ENCODE results near the gene GABRR2. TPM values are rescaled to one million over a fixed set of nuclear protein-coding genes. Genes with fewer than 3 reads are reported as not detected.

GABRR2 gene
- total and polyA plus RNA-seq, 2 experiments from 2014 or later = 0.87 to 0.94 TPM

DNA sequence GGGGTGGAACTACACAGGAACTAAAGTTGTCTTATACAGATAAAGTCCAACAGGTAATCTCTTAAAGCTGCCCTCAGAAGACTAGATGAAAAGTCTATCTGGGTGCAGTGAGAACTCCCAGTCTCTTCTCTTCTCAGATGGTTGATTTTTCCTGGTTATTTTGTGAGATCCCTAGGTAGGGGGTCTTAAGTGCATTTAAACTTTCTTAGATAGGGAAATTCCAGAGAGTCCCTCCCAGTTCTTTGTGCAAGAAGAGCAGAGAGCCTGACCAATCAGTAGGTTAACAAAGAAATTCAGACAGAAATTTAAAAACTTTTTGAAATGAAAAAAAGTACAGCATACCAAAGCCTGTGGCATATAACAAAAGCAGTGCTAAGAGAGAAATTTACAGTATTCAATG is 2.0 kb upstream of the GABRR2 start:
- DNase-seq (ENCODE audit: low spot score) = no peak
- TF ChIP-seq EZH2phosphoT487 (IDR thresholded peaks at IDR 0.05; ENCODE audit: low read depth, severe bottlenecking, unreplicated experiment) = no peak
- TF ChIP-seq, protein P1, sequence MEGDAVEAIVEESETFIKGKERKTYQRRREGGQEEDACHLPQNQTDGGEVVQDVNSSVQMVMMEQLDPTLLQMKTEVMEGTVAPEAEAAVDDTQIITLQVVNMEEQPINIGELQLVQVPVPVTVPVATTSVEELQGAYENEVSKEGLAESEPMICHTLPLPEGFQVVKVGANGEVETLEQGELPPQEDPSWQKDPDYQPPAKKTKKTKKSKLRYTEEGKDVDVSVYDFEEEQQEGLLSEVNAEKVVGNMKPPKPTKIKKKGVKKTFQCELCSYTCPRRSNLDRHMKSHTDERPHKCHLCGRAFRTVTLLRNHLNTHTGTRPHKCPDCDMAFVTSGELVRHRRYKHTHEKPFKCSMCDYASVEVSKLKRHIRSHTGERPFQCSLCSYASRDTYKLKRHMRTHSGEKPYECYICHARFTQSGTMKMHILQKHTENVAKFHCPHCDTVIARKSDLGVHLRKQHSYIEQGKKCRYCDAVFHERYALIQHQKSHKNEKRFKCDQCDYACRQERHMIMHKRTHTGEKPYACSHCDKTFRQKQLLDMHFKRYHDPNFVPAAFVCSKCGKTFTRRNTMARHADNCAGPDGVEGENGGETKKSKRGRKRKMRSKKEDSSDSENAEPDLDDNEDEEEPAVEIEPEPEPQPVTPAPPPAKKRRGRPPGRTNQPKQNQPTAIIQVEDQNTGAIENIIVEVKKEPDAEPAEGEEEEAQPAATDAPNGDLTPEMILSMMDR (IDR thresholded peaks at IDR 0.05; ENCODE audit: poor library complexity) = no peak
- TF ChIP-seq EZH2 (IDR thresholded peaks at IDR 0.05; ENCODE audit: borderline replicate concordance) = no peak

DNA sequence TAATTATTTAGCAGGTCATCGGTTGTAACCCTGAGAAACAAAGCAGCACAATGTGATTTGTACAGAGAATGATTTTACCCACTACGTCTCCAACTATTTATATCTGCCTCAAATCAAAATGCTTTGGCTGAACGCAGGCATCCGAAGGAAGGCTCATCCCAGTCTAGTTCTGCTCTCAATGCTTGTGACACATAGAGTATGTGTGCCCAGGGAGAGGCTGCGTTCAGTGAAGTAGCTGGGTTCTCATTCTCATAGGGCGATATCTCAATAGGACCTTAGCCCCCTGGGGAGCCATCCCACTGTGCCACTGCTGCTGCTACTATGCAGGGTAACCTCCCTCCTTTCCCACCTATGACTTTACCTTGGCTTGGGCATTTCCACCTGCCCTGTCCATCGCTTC is 407 bp downstream of the GABRR2 start:
- no peaks in the 10 kb centered on the region for H3K9me2 ChIP-seq (replicated peaks; ENCODE audit: insufficient read depth)
- H2AFZ ChIP-seq = no peak overlapping the region
- H3K36me3 ChIP-seq (replicated peaks; ENCODE audit: insufficient read depth, low read depth) = no peaks in the 10 kb centered on the region
- no peaks in the 10 kb centered on the region for H3K27me3 ChIP-seq
- H3K4me2 ChIP-seq = no peak overlapping the region
- 95% methylated on average over 7 of the region's 7 CpGs for WGBS (ENCODE audit: low lambda C conversion rate, missing lambda C conversion rate)
- no peak overlapping the region for H3K27ac ChIP-seq
- TF ChIP-seq EZH2 (IDR thresholded peaks at IDR 0.05; ENCODE audit: borderline replicate concordance) (no peak), EZH2phosphoT487 (IDR thresholded peaks at IDR 0.05; ENCODE audit: low read depth, severe bottlenecking, unreplicated experiment) (no peak)
- TF ChIP-seq, protein P1 (IDR thresholded peaks at IDR 0.05; ENCODE audit: poor library complexity) = no peak
- no peak for DNase-seq (ENCODE audit: low spot score)
- H3K79me2 ChIP-seq = peaks cover 6% of the 10 kb centered on the region
- H3K4me1 ChIP-seq (ENCODE audit: insufficient read depth) = peaks cover 27% of the 10 kb centered on the region
- no peaks in the 10 kb centered on the region for H4K20me1 ChIP-seq (ENCODE audit: insufficient read depth, poor library complexity, severe bottlenecking)
- no peaks in the 10 kb centered on the region for H3K9me3 ChIP-seq (ENCODE audit: low read depth)
- no peak overlapping the region for H3K4me3 ChIP-seq

More for the DNA sequence above, 2.0 kb upstream of the GABRR2 start:
- Histone ChIP-seq H3K9me3 (ENCODE audit: low read depth) (no peaks in the 10 kb centered on the region), H3K4me3 (no peak overlapping the region), H3K27ac (no peak overlapping the region), H2AFZ (no peak overlapping the region), H3K9me2 (replicated peaks; ENCODE audit: insufficient read depth) (no peaks in the 10 kb centered on the region), H4K20me1 (ENCODE audit: insufficient read depth, poor library complexity, severe bottlenecking) (no peaks in the 10 kb centered on the region), H3K27me3 (no peaks in the 10 kb centered on the region), H3K79me2 (peaks cover 6% of the 10 kb centered on the region), H3K4me2 (no peak overlapping the region), H3K4me1 (ENCODE audit: insufficient read depth) (peaks cover 13% of the 10 kb centered on the region), H3K36me3 (replicated peaks; ENCODE audit: insufficient read depth, low read depth) (no peaks in the 10 kb centered on the region)

- Histone ChIP-seq H3K36me3 (replicated peaks; ENCODE audit: insufficient read depth, low read depth) (no peaks in the 10 kb centered on the region), H3K4me3 (no peak overlapping the region), H3K27ac (peak overlapping the region; percentile 71), H3K79me2 (no peaks in the 10 kb centered on the region), H4K20me1 (ENCODE audit: insufficient read depth, poor library complexity, severe bottlenecking) (no peaks in the 10 kb centered on the region), H3K4me1 (ENCODE audit: insufficient read depth) (peaks cover 27% of the 10 kb centered on the region), H2AFZ (no peak overlapping the region), H3K9me3 (ENCODE audit: low read depth) (no peaks in the 10 kb centered on the region), H3K9me2 (replicated peaks; ENCODE audit: insufficient read depth) (no peaks in the 10 kb centered on the region), H3K4me2 (no peak overlapping the region), H3K27me3 (no peaks in the 10 kb centered on the region)
- DNase-seq (ENCODE audit: low spot score) = peak; percentile 39
- TF ChIP-seq EZH2phosphoT487 (IDR thresholded peaks at IDR 0.05; ENCODE audit: low read depth, severe bottlenecking, unreplicated experiment) = no peak
- WGBS (ENCODE audit: low lambda C conversion rate, missing lambda C conversion rate) = 60% methylated on average over 1 of the region's 1 CpG
These were observed 2.1 kb downstream of the GABRR2 start for GRCh38 chr6:89313006-89313405.

- Histone ChIP-seq H3K27ac (peak overlapping the region; percentile 71), H3K4me1 (ENCODE audit: insufficient read depth) (peaks cover 27% of the 10 kb centered on the region), H3K27me3 (no peaks in the 10 kb centered on the region), H4K20me1 (ENCODE audit: insufficient read depth, poor library complexity, severe bottlenecking) (no peaks in the 10 kb centered on the region), H3K4me2 (peak overlapping the region; percentile 22), H3K9me2 (replicated peaks; ENCODE audit: insufficient read depth) (no peaks in the 10 kb centered on the region), H3K9me3 (ENCODE audit: low read depth) (no peaks in the 10 kb centered on the region), H3K4me3 (no peak overlapping the region), H3K36me3 (replicated peaks; ENCODE audit: insufficient read depth, low read depth) (no peaks in the 10 kb centered on the region), H3K79me2 (no peaks in the 10 kb centered on the region), H2AFZ (peak overlapping the region; percentile 10)
- TF ChIP-seq EZH2 (IDR thresholded peaks at IDR 0.05; ENCODE audit: borderline replicate concordance) = no peak
- TF ChIP-seq, protein P1 (IDR thresholded peaks at IDR 0.05; ENCODE audit: poor library complexity) = peak; percentile 69
- peak; percentile 62 for DNase-seq (ENCODE audit: low spot score)
- 43% methylated on average over 9 of the region's 9 CpGs for WGBS (ENCODE audit: low lambda C conversion rate, missing lambda C conversion rate)
These were observed 3.1 kb downstream of the GABRR2 start for GRCh38 chr6:89311853-89312531.
